SH-SY5Y (cell line): ENCODE data around the gene ISLR2.

Source experiments
- GATA2 ChIP-seq: IDR thresholded peaks from 2 replicates; pipeline ENCODE4 v1.6.1; 2011; ENCODE audit warnings: mild to moderate bottlenecking, low read depth, low read length
- GATA3 ChIP-seq: IDR thresholded peaks from 2 replicates; pipeline ENCODE4 v1.6.1; 2011; ENCODE audit warnings: low read depth, mild to moderate bottlenecking, low read length, moderate library complexity

The ISLR2 gene

DNA sequence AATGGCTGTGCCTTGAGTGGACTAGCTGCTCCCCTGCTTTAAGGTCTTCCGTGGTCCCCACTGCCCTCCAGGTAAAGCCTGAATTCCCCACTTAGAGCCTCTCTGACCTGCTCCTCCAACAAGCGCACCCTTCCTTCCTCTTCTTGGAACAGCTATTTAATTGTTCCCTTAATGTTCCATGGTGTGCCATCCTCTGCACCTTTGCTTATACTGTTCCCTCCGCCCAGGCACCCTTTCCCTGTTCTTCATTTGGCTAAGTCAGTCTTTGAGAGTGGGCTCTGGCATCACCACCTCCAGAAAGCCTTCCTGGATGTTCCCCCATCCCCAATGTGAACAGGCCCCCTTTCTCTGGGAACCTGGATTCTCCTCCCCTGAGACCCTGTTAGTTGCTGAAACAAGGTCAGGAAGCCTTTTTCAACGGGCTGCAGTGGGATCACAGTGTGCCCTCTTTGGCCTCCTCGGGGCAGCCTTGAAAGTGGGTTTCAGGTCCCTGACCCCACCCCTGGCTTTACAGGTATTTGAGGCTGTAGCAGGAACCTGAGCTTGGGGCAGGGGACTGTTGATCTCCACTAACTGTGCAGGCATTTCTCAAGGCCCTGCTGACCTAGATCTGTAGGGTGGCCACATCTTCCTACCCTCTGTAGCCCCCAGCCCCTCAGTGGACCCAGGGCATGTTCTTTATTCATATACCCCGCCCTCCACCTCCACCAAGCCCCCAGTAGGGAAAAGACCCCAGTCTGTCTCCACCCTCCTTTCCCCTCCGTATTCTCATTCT is 48.1 kb downstream of the ISLR2 start:
- TF ChIP-seq GATA2 (no peak), GATA3 (no peak)

DNA sequence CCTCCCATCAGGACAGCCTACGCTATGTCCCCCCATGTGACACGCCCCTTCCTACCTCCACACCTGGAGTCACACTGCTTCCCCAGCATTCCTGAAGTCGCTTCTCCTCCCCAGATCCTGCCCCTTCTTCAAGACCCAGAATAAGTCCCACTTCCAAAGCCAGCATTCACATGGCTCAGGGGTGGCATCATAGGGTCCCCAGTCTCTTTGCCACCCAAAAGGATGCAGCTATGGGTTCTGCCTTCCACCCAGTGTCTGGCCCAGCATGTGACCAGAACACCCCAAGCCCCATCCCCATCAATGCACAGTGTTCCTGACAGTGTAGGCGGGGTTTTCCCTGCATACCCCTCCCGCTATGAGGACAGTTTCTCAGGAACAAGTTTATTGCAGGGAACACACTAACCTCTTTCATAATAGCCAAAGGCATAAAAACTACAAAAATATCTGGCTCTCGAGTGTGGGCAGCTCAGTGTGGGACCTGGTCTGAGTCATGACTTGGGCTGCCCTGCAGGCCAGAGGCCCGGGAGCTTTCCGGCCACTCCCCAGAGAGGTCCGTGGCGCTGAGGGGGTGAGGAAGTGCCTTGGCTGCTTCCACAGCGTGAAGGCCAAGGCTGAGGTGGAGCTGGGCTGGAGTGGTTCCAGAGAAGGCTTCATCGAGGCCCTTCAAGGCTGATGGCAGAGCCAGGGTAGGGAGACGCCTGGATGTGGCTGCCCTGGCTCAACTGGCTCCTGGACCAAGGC is 48.9 kb downstream of the ISLR2 start:
- TF ChIP-seq GATA2 (no peak), GATA3 (no peak)

DNA sequence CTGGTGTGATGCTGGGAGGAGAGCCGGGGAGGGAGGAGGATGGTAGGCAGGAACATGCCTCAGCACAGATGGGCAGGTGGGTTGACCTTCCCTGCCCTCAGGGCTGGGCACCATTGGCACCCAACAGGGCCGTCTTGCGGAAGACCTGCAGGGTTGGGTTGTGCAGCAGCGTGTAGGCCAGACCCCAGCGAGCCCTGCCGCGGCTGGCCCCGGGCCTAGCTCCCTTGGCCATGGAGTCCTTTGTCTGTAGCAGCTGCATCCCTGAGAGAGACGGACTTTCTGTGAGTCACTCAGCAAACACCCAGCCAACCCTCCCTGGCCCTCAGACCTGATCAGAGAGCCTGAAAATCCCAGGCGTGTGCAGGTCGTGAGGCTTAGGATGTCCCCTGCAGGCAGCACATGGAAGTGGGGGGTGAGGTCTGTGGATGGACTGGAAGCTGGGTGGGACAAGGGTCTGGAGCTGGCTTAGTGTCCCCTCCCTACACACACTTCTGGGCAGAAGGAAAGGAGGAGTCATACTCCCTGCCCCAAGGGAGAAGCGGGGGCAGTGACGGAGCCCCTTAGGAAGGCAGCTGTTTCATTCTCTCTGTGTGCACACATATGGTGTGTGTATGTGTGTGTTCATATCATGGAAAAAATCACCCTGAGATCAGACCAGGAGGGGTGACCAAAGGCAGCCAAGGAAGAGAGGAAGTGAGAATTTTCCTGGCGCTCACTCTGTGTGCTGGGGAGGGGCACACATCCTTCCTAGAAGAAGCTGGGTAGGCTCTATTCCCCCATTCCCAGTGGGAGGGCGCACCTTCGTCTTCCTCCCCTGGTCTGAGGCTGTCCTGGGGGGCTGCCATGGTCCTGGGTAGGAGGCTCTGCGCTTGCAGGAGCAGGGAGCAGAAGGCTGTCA is 49.8 kb downstream of the ISLR2 start:
- no peak for TF ChIP-seq GATA3
- TF ChIP-seq GATA2 = no peak

DNA sequence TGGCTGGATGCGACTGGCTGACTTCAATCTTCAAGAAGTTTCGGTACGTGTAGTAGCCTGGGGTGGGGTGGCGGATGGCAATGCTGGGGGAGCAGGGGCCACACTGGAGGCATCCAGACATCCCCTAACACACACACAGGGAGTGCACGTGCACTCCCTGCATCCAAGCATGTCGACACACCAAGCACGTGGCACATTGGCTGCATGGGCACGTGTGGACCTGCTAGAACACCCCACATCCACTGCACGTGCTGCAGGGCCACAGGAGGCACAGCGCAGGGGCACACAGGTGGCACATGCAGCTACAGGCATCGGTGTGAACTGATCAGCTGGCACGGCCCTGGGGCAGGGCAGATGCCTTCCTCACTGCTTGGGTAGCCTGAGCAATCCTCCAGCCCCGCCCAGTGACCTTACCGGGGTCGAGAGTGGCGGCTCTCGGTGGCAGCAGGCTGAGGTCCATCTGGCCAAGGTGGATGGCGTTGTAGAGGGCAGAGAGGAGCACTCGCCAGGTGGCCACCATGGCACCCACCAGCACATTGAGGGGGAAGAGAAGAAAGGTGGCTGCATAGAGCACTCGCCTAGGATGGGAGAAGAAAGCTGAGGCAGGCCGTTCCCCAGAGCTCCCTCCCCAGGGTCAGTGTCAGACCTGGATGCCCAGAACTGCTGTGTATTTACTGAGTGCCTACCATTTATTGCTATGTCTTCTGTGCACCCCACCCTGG is 50.7 kb downstream of the ISLR2 start:
- TF ChIP-seq GATA2 (no peak), GATA3 (no peak)

DNA sequence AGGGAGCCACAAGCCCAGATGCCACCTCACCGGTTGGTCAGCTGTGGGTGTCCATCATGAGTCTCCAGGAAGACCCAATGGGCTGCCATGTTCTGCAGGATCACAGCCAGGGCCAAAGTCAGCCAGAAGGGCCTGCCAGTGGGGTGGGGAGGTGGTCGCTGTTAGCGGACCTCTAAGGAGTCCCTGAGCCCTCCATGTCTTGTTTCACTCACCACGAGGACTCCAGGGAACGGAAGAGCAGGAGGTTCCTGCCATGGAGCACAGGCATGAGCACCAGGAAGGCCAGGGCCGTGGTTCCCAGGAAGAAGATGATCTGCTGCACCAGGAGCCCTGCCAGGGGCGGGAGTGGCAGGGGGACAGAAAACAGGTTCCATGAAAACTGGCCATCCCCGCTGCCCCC is 51.7 kb downstream of the ISLR2 start:
- TF ChIP-seq GATA2 (no peak), GATA3 (no peak)

DNA sequence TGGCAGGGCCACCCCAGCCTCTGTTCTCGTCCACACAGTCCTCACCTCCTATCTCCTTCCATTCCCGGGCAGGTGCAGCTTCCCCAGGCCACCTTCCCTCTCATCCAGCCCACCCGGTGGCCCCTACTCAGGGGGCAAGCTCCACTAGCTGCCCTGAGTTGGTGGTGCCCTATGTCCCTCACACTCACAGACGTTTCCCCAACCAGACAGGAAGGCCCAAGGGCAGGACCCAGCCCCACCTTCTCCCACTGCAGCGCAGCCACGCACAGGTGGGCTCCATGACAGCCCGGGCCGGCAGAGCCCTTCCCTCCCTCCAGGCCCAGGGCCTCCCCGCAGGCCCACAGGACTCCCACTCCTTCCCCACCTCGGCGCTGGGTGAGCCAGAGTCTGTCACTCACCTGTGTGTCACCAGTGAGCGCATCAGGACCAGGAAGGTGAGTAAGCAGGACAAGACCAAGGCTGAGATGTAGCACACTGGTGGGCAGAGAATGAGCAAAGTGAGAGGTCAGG is 54.3 kb downstream of the ISLR2 start:
- TF ChIP-seq GATA2 (no peak), GATA3 (no peak)

DNA sequence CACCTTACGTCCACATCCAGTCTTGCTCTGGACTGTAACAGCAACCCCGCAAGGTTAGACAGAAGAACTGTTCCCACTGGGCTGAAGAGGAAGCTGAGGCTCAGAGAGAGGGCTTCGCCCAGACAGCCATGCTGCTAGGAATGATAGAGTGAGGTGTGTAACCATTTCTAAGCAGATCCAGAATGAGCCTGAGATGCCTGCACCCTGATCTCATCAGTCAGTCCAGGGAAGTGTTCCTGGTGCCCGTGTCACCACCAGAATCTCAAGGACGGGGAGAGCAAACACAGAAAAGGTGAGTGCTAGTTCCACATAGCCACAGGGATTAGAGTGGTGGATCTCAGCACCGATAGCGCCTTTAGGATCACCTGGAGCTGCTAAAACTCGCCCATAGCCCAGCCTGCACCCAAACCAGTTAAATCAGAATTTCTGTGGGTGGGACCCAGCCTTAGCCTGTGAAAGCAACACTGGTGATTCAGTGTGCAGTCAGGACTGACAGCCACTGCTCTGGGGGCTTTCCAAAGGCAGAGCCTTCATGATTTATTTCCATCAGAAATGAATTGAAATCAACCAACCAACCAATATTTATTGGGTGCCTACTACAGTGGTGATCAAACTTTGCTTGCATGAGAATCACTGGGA is 55.4 kb downstream of the ISLR2 start:
- TF ChIP-seq GATA3 (no peak), GATA2 (no peak)
